ENCODE measurements around the gene ATP8B3. TPM values are rescaled to one million over a fixed set of nuclear protein-coding genes. Genes with fewer than 3 reads are reported as not detected.

ATP8B3 gene
- total RNA-seq, 1 donor from 2014 or later, result 1.1 TPM

DNA sequence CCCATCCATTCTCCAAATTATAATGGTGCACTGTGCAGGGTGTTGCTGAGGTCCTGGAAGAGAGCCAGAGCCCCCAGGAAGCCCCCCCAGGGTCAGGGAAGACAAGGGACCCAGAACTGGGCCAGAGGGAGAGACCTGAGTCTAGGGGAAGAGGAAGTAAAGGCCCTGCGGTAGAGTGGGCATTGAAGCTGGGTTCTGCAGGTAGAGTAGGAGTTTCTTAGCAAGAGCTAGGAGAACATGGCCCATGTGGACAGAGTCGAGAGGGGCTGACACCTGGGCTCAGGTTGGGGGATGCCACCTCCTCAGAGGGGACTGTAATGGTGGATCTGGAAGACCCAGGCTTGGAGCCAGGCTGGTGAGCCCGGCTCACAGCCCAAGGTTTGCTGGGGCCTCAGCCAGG is 75.8 kb downstream of the ATP8B3 start:
- Mint-ChIP-seq H3K27me3 (ENCODE audit: low read depth) (peaks cover 85% of the 10 kb centered on the region), H3K4me1 (no peaks in the 10 kb centered on the region), H3K36me3 (ENCODE audit: low read depth) (no peaks in the 10 kb centered on the region), H3K9me3 (no peaks in the 10 kb centered on the region), H3K27ac (ENCODE audit: unreplicated experiment) (no peak overlapping the region), H3K4me3 (no peak overlapping the region)
- DNase-seq (ENCODE audit: low read depth, low spot score), result no peak
- TF ChIP-seq, protein P1, sequence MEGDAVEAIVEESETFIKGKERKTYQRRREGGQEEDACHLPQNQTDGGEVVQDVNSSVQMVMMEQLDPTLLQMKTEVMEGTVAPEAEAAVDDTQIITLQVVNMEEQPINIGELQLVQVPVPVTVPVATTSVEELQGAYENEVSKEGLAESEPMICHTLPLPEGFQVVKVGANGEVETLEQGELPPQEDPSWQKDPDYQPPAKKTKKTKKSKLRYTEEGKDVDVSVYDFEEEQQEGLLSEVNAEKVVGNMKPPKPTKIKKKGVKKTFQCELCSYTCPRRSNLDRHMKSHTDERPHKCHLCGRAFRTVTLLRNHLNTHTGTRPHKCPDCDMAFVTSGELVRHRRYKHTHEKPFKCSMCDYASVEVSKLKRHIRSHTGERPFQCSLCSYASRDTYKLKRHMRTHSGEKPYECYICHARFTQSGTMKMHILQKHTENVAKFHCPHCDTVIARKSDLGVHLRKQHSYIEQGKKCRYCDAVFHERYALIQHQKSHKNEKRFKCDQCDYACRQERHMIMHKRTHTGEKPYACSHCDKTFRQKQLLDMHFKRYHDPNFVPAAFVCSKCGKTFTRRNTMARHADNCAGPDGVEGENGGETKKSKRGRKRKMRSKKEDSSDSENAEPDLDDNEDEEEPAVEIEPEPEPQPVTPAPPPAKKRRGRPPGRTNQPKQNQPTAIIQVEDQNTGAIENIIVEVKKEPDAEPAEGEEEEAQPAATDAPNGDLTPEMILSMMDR (conservative IDR thresholded peaks at IDR 0.05), result no peak

DNA sequence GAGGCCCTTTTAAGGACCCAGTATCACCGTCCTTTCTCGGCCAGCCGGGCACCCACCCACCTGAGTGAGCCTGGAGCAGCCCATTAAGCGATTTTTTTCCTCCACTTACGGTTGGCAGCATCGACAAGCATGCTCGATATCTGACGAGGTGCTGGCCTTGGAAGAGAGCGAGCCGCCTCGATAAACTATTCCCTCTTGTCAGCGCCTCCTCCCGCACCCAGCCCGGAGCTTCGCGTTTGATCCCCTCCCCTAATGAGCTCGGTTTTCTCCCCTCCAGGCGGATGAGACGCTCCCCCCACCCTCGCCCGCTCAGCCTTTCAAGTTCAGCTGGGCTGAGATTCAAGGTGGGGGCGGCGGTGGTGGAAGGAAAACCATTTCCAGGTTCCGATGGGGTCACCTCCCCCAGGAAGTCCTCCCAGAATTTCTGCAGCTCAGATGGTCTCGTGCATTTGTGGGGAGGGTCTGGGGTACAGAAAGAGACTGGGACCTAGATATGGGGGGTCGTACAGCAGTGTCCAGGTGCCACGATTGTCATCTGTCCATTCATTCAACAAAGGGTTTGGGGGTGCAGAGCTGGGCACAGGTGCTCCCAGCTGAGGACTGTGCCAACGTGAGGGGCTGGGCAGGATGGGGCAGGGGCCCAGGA is 77.6 kb downstream of the ATP8B3 start:
- Mint-ChIP-seq H3K27me3 (ENCODE audit: low read depth) (peaks cover 80% of the 10 kb centered on the region), H3K27ac (ENCODE audit: unreplicated experiment) (no peak overlapping the region), H3K36me3 (ENCODE audit: low read depth) (no peaks in the 10 kb centered on the region), H3K4me1 (no peaks in the 10 kb centered on the region), H3K9me3 (no peaks in the 10 kb centered on the region), H3K4me3 (no peak overlapping the region)
- TF ChIP-seq, protein P1 (conservative IDR thresholded peaks at IDR 0.05), result no peak
- DNase-seq (ENCODE audit: low read depth, low spot score), result no peak

Small RNA genes within 50 kb of the gene (microRNA-seq; reads per million reads assigned to microRNA genes)
- gene MIR1909, result 20.7 reads per million, percentile 34 among the genes with 10 or more reads in this experiment

Other genes with a start within 250 kb of the ATP8B3 start
- 102 and 103 TPM in 2 replicates for gene MEX3D, start 244.0 kb downstream of the ATP8B3 start, total RNA-seq
- 157 and 168 TPM in 2 replicates for gene MBD3, start 219.4 kb downstream of the ATP8B3 start, total RNA-seq
- gene UQCR11, start 206.8 kb downstream of the ATP8B3 start, total RNA-seq, result 149 and 165 TPM in 2 replicates
- gene TCF3, start 159.7 kb downstream of the ATP8B3 start, total RNA-seq, result 348 and 354 TPM in 2 replicates
- 0.93 and 1.0 TPM in 2 replicates for gene ONECUT3, start 58.8 kb downstream of the ATP8B3 start, total RNA-seq
- gene REXO1, start 36.2 kb upstream of the ATP8B3 start, total RNA-seq, result 40.8 and 45.3 TPM in 2 replicates
- 18.9 and 20.7 TPM in 2 replicates for gene KLF16, start 51.3 kb upstream of the ATP8B3 start, total RNA-seq
- gene ABHD17A, start 73.2 kb upstream of the ATP8B3 start, total RNA-seq, result 73.9 and 74.1 TPM in 2 replicates
- 13.7 and 14.1 TPM in 2 replicates for gene ADAT3, start 93.1 kb upstream of the ATP8B3 start, total RNA-seq
- gene SCAMP4, start 93.1 kb upstream of the ATP8B3 start, total RNA-seq, result 71.2 and 79.9 TPM in 2 replicates
- gene CSNK1G2, start 128.9 kb upstream of the ATP8B3 start, total RNA-seq, result 130 and 133 TPM in 2 replicates
- 138 and 142 TPM in 2 replicates for gene BTBD2, start 203.4 kb upstream of the ATP8B3 start, total RNA-seq
- gene MKNK2, start 239.0 kb upstream of the ATP8B3 start, total RNA-seq, result 115 and 123 TPM in 2 replicates